Breast epithelium (tissue), 4 donors: ENCODE measurements around the gene CLMN. TPM values are rescaled to one million over a fixed set of nuclear protein-coding genes. Genes with fewer than 3 reads are reported as not detected.
A peak's percentile ranks its signal among the peaks of the same experiment; 100 is the strongest.
"Not testable (repeated sequence)": the region's sequence is repeated elsewhere in the genome, so short reads cannot be mapped to it uniquely, and the experiment has no call there.

Experiments
- DNase-seq, 2 donors: peaks; one replicate each; pipeline ENCODE4 v3.0.0-alpha.2; 2019; ENCODE audit warnings: low spot score in 2 of 2
- H3K27ac ChIP-seq, 2 donors: fragments of 200-600 bp; sonication (generic) in 1 of 2; one replicate each; pipeline ENCODE4 v1.5.1; 2016 to 2019; ENCODE audit warnings: mild to moderate bottlenecking in 1 of 2
- H3K27me3 ChIP-seq, 2 donors: fragments of 200-600 bp; sonication (generic) in 1 of 2; one replicate each; pipeline versions ENCODE4 v1.5.1 to v1.6.0; 2017 to 2019; ENCODE audit warnings: control low read depth in 1 of 2, mild to moderate bottlenecking in 1 of 2
- H3K36me3 ChIP-seq: fragments of 200-600 bp; one replicate; pipeline ENCODE4 v1.5.1; 2019
- H3K4me1 ChIP-seq, 2 donors: fragments of 200-600 bp; sonication (generic); one replicate each; pipeline ENCODE4 v1.5.1; 2016 to 2019; ENCODE audit warnings: control low read depth in 1 of 2
- H3K4me3 ChIP-seq, 3 donors: fragments of 200-600 bp; sonication (generic); 1 replicate in 2 of 3; 2 replicates in 1 of 3; pipeline ENCODE4 v1.5.1; 2016 to 2019; ENCODE audit warnings: mild to moderate bottlenecking in 3 of 3, moderate library complexity in 2 of 3
- H3K9me3 ChIP-seq, 2 donors: fragments of 200-600 bp; sonication (generic) in 1 of 2; one replicate each; pipeline ENCODE4 v1.5.1; 2016 to 2019; ENCODE audit warnings: control low read depth in 1 of 2
- CTCF ChIP-seq, 3 donors: fragments of 450-650 bp; IDR thresholded peaks; one replicate each; pipeline ENCODE4 v1.5.1; 2016 to 2017; ENCODE audit warnings: antibody characterized with exemption in 3 of 3, mild to moderate bottlenecking in 3 of 3, moderate library complexity in 3 of 3
- POLR2A ChIP-seq: fragments of 450-650 bp; IDR thresholded peaks from one replicate; pipeline ENCODE4 v1.6.1; 2016; ENCODE audit warnings: antibody characterized with exemption, mild to moderate bottlenecking, moderate library complexity
- POLR2AphosphoS5 ChIP-seq, 3 donors: sonication (generic); formaldehyde crosslinking; IDR thresholded peaks; one replicate each; pipeline ENCODE4 v1.6.1; 2017; ENCODE audit warnings: antibody characterized with exemption in 3 of 3
- intact Hi-C: fragments of 100-400 bp; cut with DNase I; formaldehyde crosslinking; loops from one replicate; pipeline ENCODE4 v1.15.1; 2023; ENCODE audit warnings: low total_unique reads
- total RNA-seq, 3 donors: library from RNA; depleted of rRNA; stranded (reverse); fragments of >200 nt; gene quantifications; one replicate each; pipeline ENCODE4 v1.1.0, GENCODE V29; 2016

CLMN gene
- total RNA-seq, 3 donors from 2014 or later = 23.7 to 73.6 (median 48.5) TPM

GRCh38 chr14:95180966-95181741 lies 138.6 kb downstream of the CLMN start:
- TF ChIP-seq POLR2AphosphoS5 (IDR thresholded peaks at IDR 0.05) = no peak
- TF ChIP-seq POLR2A = no peak
- TF ChIP-seq CTCF (IDR thresholded peaks at IDR 0.05) = no peak
- Histone ChIP-seq H3K27me3 (no peaks in the 10 kb centered on the region), H3K4me3 (no peak overlapping the region), H3K27ac (no peak overlapping the region), H3K9me3 (no peaks in the 10 kb centered on the region), H3K36me3 (no peaks in the 10 kb centered on the region), H3K4me1 (peaks cover 0 to 6% of the 10 kb centered on the region in 2 donors)
- no peak for DNase-seq
- intact Hi-C loops = no loop called here

- H3K4me1 ChIP-seq, H3K27ac ChIP-seq, intact Hi-C loops, H3K27me3 ChIP-seq, H3K9me3 ChIP-seq, H3K4me3 ChIP-seq, DNase-seq, H3K36me3 ChIP-seq: not testable (repeated sequence)
These were observed 144.0 kb downstream of the CLMN start for GRCh38 chr14:95175670-95176069.

- no peak for DNase-seq
- TF ChIP-seq POLR2AphosphoS5 (IDR thresholded peaks at IDR 0.05) (no peak), POLR2A (no peak), CTCF (IDR thresholded peaks at IDR 0.05) (peak in 1 of 3 donors; percentile 10)
- intact Hi-C loops = no loop called here
- Histone ChIP-seq H3K9me3 (no peaks in the 10 kb centered on the region), H3K27me3 (no peaks in the 10 kb centered on the region), H3K36me3 (no peaks in the 10 kb centered on the region), H3K27ac (no peak overlapping the region), H3K4me1 (no peaks in the 10 kb centered on the region), H3K4me3 (no peak overlapping the region)
These were observed 145.4 kb downstream of the CLMN start for GRCh38 chr14:95174184-95174792.

- Histone ChIP-seq H3K4me3 (no peak overlapping the region), H3K27ac (no peak overlapping the region), H3K36me3 (no peaks in the 10 kb centered on the region), H3K9me3 (no peaks in the 10 kb centered on the region), H3K27me3 (no peaks in the 10 kb centered on the region), H3K4me1 (no peaks in the 10 kb centered on the region)
- DNase-seq = no peak
- no peak for TF ChIP-seq POLR2A
- intact Hi-C loops = no loop called here
These were observed 146.2 kb downstream of the CLMN start for GRCh38 chr14:95173518-95173917.

GRCh38 chr14:95167177-95167576 lies 152.5 kb downstream of the CLMN start:
- Histone ChIP-seq H3K27ac (no peak overlapping the region), H3K36me3 (no peaks in the 10 kb centered on the region), H3K27me3 (no peaks in the 10 kb centered on the region), H3K4me1 (no peaks in the 10 kb centered on the region), H3K9me3 (no peaks in the 10 kb centered on the region), H3K4me3 (no peak overlapping the region)
- TF ChIP-seq POLR2A (no peak), POLR2AphosphoS5 (IDR thresholded peaks at IDR 0.05) (no peak)
- no peak for DNase-seq
- intact Hi-C loops = no loop called here

- Histone ChIP-seq H3K27me3 (no peaks in the 10 kb centered on the region), H3K9me3 (no peaks in the 10 kb centered on the region), H3K4me1 (no peaks in the 10 kb centered on the region), H3K36me3 (no peaks in the 10 kb centered on the region), H3K4me3 (no peak overlapping the region), H3K27ac (no peak overlapping the region)
- no peak for TF ChIP-seq CTCF (IDR thresholded peaks at IDR 0.05)
- no peak for TF ChIP-seq POLR2A
- no peak for TF ChIP-seq POLR2AphosphoS5 (IDR thresholded peaks at IDR 0.05)
- intact Hi-C loops = no loop called here
- no peak for DNase-seq
These were observed 154.2 kb downstream of the CLMN start for GRCh38 chr14:95165517-95165916.
